ENCODE data around the gene USP35. TPM values are rescaled to one million over a fixed set of nuclear protein-coding genes. Genes with fewer than 3 reads are reported as not detected.

Gene USP35
- total RNA-seq, 1 experiment from 2014 or later: 6.0 TPM

- TF ChIP-seq REST (IDR thresholded peaks at IDR 0.05; ENCODE audit: low read depth) (no peak), CTCF (IDR thresholded peaks at IDR 0.05 in 2 of 3, conservative IDR thresholded peaks at IDR 0.05 in 1 of 3; ENCODE audit: borderline replicate concordance in 1 of 3, insufficient read depth in 1 of 3, low read depth in 2 of 3, low read length in 2 of 3) (no peak)
Observed at GRCh38 chr11:78216021-78216420, 27.3 kb downstream of the USP35 start (continued).

DNA sequence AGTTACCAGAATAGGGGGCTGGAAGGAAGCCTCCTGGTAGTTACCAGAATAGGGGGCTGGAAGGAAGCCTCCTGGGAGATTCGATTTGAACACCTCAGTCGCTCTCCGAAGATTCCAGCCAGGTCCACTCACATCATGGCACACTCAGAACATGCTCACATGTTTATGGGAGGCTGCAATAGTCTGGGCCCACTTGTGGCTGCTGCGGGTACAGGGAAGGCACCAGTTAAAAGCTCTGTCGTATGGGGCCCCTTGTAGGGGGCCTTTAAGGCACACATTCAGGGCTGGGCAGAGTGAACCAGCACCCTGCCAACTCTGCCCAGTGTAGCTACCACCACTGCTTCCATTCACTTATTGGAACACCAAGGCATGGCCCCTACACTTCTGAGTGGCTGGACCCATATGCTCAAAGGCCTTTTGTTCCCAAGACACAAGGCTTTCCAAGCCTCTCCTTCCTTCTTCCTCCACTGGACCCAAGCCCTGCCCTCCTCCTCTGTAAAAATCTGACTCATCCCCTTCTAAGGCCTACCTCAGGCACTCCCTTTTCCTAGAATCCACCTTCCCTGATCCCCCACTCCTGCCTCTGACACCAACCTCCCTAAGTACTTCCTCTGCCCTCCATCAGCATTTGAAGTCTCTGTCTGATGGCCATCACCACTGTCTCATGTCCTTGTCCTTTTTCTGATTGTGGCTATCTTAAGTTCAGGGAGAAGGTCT lies 28.0 kb downstream of the USP35 start:
- ChIA-PET CTCF (interaction anchor here (0.9 kb wide), 1 partner anchor 348 kb away, joined by 3 read pairs; no protein-coding TSS in a partner anchor), POLR2A (no interaction called here)

More for the DNA sequence above, 28.0 kb downstream of the USP35 start:
- H3K9me3 ChIP-seq (ENCODE audit: control insufficient read depth in 1 of 2, insufficient read depth in 1 of 2, low read depth in 1 of 2, low read length in 2 of 2): no peaks in the 10 kb centered on the region
- peaks cover 0 to 7% of the 10 kb centered on the region in 2 experiments; a peak in 2 of 4 replicates for H3K4me1 ChIP-seq (ENCODE audit: control insufficient read depth in 1 of 2, insufficient read depth in 2 of 2, low read length in 2 of 2)
- ATAC-seq (peak; percentile 39; the same call in 1 of the 2 replicates), DNase-seq (ENCODE audit: low read depth, low spot score) (no peak)
- no peaks in the 10 kb centered on the region for H3K27me3 ChIP-seq (ENCODE audit: insufficient read depth, low read length)
- no peak overlapping the region for H3K4me3 ChIP-seq (replicated peaks in 1 of 2; ENCODE audit: low read depth in 1 of 2, low read length in 2 of 2)
- H3K36me3 ChIP-seq (ENCODE audit: control insufficient read depth in 1 of 2, insufficient read depth in 2 of 2, low read length in 2 of 2): peaks cover 0 to 4% of the 10 kb centered on the region in 2 experiments; a peak in 1 of 4 replicates
- no peaks in the 10 kb centered on the region for H4K20me1 ChIP-seq (ENCODE audit: insufficient read depth)
- H3K79me2 ChIP-seq (ENCODE audit: insufficient read depth, low read length): no peaks in the 10 kb centered on the region
- intact Hi-C loops (cut with micrococcal nuclease): no loop called here
- no peak overlapping the region for H3K27ac ChIP-seq (ENCODE audit: low read depth, low read length)
- RAD21 ChIA-PET (ENCODE audit: low non-redundant PET in 1 of 2, low total read pairs in 2 of 2, uncharacterized antibody in 2 of 2, unreplicated experiment in 2 of 2): no interaction called here
- no TSS peak for BruUV-seq (replicated peaks)
- H2AFZ ChIP-seq (ENCODE audit: low read depth, low read length, poor library complexity, severe bottlenecking): no peak overlapping the region
- no peaks in the 10 kb centered on the region for H3K9me2 ChIP-seq (ENCODE audit: insufficient read depth)
- H3K4me2 ChIP-seq (ENCODE audit: low read length): peak overlapping the region; percentile 12; the same call in 1 of the 2 replicates
- no peak for TF ChIP-seq CTCF (IDR thresholded peaks at IDR 0.05 in 2 of 3, conservative IDR thresholded peaks at IDR 0.05 in 1 of 3; ENCODE audit: borderline replicate concordance in 1 of 3, insufficient read depth in 1 of 3, low read depth in 2 of 3, low read length in 2 of 3)
- TF ChIP-seq RAD21 (IDR thresholded peaks at IDR 0.05; ENCODE audit: low read depth): no peak
- no peak for TF ChIP-seq FOSL1 (IDR thresholded peaks at IDR 0.05; ENCODE audit: low read depth)
- TF ChIP-seq ATF3 (IDR thresholded peaks at IDR 0.05): no peak
- no peak for TF ChIP-seq CBX3 (IDR thresholded peaks at IDR 0.05; ENCODE audit: low read depth)
- H3K9ac ChIP-seq (ENCODE audit: low read length): no peak overlapping the region
